GM19452 (cell line): ENCODE results near the gene PRG3.

Experiments used
- ATAC-seq: cut with Tn5 transposase; IDR thresholded peaks from one replicate; pipeline ENCODE4 v1.9.1; 2021; ENCODE audit not compliant: unreplicated experiment

The PRG3 gene, protein sequence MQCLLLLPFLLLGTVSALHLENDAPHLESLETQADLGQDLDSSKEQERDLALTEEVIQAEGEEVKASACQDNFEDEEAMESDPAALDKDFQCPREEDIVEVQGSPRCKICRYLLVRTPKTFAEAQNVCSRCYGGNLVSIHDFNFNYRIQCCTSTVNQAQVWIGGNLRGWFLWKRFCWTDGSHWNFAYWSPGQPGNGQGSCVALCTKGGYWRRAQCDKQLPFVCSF

DNA sequence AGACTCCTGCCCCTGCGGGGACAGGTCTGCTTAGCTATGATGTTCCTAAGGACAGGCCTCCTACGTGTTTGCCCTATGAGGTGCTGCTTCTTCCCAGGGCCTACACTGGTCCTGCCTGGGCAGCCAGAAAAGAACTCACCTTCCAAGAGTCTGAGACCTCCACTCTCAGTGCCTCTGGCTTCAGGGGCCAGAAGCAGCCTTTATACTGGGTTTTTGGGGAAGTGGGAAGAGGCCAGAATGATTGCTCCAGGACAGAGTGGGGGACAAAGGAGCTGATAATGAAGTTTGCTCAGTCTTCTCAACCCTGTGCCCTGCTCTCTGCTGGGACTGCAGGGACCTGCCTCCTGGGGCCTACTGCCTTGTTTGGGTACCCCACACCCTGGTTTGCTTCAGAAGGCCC lies at the start of gene PRG3:
Gene PRG3, minus strand, starts transcription at position 176 of the 400 bp plus-strand sequence. CDS start 442 bp downstream, outside the sequence.
- ATAC-seq: no peak

DNA sequence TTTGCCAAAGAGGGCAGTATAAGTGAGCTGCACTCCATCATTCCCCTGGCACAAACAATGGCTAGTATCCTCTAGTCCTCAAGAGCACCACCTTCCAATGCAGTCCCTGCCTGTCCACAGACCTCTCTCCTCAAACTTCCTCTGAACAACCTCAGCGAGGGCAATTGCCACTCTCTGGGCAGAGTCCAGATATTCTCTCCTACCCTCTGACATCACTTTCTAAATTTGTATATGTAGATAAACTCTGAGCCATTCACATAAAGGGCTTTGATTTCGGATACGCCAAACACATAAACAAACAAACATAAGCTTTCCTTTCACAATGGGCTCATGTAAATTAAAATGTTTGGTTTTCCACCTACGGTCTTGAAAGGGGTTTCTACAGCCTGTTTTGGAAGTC lies 49.0 kb upstream of the PRG3 start:
- ATAC-seq: no peak

DNA sequence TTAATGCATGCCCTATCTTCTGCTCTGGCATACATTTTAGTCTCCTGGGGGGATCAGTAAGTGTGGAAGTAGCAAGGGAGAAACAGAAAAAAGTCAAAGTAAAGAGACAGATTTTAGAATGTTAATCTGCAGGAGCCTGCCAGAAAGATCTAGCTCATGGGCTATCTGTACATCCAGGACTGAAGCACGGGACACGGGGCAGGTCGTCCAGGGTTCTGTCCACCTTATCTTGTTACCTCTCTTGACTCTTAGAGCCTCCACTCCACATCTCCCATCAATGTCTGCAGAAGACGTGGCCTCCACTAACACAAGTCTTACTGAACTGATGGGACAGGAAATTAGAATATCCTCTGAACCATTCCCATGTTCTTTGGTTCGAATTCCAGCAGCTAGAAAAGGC lies 47.7 kb upstream of the PRG3 start:
- ATAC-seq: no peak

DNA sequence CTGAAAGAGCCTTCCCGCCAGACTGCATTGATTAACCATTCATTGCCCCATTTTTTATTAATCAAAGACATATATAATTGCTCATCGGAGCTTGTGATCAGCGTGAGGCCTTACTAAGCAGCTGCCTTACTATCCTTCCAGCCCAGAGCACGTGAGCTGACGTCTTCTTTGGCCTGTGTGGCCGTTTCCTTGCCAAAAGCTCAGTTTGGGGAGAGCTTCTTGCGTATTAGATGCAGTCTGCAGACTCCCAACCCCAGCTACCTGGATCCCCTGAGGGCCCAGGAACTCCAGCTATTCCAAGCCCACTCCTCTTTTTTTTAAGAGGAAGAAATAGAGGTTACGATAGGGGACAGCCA lies 46.8 kb upstream of the PRG3 start:
- no peak for ATAC-seq

DNA sequence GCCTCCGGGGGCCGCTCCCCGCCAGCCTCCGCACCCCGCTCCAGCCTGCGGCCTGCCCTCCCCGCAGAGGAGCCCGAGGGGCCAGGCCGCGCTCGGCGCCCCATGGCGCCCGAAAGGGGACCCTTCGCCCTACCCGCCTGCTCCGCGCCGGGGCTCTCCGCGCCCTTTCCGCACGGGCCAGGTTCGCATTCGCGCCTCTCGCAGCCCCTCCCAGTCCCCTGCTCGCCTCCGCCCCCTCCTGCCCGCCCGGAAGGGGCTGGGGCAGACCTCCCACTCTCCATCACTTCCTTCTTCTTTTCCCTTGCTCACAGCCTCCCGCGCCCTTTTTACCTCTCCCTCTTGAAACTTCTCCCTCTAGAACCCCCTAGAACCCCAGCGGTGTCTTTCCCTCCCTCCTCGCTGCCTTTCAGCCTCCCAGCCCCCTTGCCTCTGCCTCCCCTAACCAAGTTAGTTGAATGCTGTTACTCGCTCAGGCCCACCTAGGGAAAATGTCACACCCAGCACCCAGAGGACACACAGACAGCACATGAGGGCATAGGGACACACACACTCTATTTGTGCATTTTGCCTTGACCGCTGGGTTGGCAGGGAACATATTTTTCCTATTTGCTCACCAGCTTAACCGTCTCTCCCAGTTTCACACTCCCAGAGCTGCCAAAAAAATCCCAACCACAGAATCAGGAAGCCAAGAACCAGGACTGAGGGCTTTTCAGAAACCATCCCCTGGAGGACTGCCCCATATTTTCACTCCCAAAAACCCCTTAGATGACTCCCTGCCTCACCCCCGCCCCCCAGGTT lies 46.2 kb upstream of the PRG3 start, which contains the start of gene SLC43A3:
Gene SLC43A3, minus strand, starts transcription at position 193 of the 798 bp plus-strand sequence. CDS start 949 bp downstream, outside the sequence.
- peak; percentile 58 for ATAC-seq

DNA sequence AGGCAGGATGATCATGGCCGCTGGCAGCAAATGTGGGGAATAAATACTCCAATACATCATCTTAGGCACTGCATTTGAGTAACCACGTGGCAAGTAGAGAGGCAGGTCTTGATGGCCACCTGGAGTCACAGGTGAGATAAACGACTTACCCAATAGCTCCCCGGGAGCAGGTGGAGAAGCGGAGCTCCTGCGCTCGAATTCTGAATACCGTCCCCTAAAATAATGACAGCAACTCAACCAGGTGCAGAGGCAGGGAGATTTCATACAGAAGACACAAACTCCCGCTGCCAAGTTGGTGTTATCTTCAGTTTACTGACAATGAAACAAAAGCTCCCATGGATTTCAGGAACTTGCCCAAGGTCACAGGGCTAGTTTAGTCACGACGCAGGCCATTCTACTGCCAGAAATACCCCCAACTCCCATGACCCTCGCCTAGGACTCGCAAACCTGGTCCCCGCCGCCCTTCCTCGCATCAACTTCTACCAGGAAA lies 45.5 kb upstream of the PRG3 start:
- no peak for ATAC-seq

DNA sequence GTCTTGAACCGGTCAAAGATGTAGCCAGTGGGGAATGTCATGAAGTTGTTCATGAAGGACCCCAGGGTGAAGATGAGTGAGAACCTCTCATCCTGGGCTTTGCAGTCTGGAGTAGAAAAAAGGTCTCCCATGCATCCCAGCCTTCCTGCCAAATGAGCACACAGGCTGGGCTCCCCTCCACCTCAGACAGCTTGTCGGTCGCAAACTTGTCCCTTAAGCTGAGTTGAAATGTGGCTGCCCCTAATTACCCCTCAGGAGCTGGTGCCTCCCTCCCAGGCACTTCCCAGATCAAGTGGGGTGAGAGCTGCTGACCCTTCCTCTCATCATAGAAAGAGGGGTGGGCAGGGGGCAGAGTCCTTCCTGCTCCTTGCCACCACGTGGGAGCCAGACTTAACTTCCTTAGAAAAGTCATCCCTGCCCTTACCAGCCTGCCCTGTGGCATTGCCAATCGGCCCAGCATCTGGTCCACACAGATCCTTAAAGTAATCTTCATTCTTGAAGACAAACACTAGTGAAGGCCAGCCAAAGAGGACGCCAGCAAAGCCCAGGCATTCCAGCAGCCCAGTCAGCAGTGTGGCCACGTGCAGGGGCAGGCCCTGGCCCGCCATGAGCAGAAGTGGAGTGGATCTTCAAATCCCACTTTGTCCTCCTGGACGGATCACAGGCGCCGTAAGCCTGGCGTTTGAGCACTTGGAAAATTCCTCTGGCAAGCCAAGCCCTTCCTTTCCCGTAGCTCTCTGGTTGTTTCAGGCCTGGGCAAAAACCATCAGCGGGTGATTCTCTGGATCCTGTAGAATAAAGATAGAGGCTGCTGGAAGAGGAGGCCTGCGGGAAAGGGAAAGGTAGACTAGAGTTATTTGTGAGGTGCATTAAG lies 44.9 kb upstream of the PRG3 start:
- ATAC-seq: no peak

DNA sequence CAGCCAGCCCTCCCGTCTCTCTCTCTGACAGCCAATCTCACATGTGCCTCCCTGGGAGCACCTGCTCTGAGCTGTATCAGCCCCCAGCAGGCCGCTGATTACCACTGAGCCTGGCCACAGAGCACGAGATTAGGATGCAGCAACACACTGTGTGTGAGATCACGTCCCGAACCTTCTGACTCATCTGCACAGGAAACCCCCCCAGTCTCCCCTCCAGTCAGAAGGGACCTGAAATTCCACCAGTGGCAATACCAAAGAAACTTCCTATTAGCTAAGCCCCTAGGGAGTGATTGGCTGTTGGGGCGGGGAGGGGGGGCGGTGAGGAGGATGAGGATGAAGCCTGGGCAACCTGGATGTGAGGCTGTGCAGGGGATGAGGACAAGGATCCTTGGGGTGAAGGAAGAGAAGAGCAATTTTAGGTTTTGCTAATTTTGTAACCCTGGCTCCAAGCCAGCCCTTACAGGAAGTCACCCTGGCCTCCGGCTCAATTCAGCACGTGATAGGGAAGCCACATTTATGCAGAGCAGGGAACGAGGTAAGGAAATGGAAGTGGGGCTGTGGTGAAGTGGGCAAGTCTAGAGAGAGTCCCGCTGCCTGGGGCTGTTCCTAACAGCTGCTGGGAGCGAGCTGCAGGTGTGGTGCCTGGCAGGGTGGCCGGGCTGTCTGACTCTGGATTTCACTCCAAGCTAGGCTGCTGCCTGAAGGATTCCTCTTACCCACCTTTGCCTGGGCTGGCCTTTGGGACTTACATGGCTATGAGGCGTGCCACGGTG lies 44.0 kb upstream of the PRG3 start:
- ATAC-seq: peak; percentile 89

DNA sequence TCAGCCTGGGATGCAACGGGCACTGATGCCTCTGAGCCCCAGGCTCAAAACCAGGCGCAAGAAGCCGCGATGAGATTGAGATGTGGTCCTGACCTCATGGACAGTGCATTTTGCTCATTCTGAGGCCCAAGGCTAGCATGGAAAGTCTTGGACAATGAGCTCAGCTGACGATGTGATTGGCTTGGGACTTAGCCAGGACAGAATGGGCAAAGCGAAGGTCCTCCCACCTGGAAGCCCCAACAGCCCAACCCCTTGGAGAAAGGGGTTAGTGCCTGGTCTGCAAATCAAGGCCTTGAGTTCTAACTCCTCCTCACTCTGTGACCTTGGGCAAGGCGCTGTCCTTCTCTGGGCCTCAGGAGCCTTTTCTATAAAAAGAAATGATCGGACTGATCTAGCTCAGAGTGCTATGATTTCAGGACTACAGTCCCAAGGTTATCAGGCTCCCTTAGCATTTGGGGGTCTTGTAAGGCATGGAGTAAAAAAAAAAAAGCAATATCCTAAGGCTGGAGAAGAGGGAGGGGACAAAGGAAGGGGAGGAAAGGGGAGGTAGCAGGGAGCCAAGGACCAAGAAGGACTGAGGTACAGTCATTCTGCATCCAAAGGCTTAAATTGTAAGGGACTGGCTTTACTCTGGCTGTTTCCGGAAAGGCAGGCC lies 43.3 kb upstream of the PRG3 start:
- ATAC-seq: no peak

DNA sequence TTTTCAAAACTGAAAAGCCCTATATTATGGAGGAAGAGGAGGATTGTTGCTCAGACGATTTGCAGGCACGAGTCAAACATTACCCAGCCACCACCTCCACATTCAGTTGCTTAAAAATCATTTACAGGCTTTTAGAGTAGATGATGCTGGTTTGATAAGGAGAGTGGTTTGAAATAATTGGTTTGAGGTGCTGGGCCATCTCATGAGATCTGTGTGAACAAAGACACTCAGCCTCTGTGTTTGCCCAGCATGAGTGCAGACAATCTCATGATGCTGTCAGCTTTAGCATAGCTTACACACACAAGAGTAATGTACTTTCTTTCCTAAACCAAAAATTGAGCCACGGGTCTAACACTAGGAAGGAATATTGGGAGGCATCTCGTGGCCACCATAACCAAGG lies 41.7 kb upstream of the PRG3 start:
- ATAC-seq: no peak

DNA sequence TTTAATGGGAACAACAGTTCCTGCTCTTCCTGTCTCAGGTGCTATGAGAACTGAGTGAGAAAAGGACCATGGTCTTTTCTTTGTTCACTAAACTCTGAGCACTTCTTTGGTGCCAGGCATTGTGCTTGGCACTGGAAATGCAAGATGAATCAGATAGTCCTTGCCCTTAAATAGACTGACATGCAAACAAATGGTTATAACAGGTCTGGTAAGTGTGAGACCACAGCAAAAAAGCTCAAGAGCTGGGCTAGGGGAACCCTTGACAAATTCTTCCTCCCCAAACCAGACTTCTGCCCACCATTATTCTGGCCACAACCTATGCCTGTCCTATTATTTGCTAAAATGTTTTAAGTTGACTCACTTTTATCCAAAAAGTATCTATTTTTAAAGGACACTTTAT lies 40.9 kb upstream of the PRG3 start:
- no peak for ATAC-seq

DNA sequence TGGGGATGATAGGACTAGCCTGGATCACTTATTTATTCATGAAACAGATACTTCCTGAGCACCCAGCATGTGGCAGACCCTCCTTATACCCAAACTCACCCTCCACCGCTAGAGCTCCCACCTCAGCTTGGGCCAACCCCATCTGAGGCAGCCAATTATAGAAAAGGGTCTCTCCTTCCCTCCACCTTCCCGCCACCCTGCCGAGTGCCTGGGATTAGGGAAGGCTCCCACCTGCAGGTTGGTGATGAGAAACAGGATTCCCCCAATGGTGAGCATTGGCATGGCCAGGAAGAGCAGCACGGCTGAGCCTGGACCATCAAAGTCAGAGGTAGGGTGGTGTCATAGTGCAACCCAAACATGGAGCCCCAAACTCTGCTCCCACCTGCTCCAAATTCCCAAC lies 40.1 kb upstream of the PRG3 start:
- ATAC-seq: no peak

DNA sequence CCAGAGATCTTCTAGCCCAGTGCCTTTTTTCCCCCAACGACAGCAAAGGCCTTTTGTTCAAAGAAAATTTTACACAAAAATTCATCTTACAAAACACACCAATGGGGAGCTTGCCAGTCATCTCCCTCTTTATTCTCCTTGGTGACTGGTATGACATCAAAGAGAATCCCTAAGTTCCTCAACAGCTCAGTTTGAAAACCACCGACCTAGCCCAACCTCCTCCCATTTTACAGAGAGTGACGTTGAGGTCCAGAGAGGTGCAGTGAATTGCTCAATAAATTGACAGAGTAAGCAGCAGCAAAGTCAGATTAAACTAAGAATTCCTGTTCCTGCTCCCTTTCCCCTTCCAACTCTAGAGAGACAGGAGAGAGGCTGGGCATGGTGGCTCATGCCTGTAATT lies 38.2 kb upstream of the PRG3 start:
- no peak for ATAC-seq

DNA sequence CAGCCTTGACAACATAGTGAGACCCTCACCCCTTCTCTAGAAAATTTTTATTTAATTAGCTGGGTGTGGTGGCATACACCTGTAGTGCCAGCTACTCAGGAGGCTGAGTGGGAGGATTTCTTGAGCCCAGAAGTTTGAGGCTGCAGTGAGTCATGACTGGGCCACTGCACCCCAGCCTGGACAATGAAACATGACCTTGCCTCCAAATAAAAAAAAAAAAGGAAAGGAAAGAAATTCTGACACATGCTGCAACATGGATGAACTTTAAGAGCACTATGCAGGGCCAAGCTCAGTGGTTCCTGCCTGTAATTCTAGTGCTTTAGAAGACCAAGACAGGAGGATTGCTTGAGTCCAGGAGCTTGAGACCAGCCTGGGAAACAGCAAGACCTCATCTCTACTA lies 37.2 kb upstream of the PRG3 start:
- no peak for ATAC-seq

DNA sequence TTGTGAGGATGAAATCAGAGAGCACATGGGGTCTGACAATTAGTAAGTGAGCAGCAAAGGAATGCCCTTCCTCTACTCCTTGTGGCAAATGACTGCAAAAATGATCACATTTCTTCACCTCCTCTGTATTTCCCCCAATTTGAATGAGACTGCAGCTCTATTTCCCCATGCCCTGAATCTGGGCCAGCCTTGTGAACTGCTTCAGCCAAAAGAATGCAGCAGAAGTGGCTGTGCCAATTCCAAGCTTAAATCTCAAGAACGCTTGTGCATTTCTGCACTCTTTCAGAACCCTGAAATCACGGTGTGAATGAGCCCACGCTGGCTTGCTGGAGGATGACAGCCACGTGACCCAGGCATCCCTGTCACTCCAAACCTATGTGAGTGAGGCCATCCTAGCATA lies 36.1 kb upstream of the PRG3 start:
- ATAC-seq: no peak

DNA sequence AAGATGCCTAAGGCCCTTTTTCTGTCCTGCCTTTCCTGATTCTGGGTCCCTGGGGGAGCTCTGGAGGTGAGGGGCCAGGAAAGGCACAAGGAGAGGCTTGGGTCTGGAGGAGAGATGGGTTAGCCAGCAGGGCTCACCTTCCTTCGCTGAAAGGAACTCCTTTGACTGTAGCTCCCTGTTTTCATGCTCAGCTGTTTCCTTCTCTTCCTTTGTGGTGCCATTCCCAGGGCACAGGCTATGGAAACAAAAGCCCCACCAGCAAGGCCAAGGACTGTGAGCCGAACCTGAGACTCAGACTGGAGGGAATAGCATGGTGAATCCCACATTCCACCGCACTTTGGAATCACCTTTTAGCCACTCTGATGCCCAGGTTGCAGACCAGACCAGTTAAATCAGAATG lies 35.5 kb upstream of the PRG3 start:
- no peak for ATAC-seq

DNA sequence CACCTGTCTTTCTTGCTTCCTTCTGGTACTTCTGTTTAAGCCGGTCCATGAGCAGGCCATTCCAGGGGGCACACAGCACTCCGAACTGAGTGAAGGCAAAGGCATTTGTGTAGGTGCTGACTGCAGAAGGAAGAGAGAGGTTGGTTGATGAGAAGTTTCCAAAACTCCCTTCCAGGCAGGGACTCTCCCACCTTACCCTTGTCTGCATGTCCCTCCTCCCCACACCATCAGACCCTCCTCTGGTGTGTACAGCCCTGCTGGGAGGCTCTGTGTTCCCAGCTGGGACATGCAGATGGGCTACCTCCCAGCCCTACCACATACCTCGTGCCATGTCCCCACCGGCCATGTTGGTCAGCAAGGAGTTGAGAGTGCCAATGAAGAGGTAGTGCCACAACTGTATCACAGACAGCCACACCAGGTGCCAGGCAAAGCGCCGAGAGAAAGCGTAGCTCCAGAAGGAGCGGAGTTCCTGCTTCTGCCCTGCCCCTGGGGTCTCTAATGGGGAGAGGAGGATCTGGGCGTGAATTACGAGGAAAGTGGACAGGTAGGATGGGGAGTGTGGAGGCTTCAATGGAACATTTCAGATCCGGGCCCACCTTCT lies 33.8 kb upstream of the PRG3 start:
- ATAC-seq: no peak

DNA sequence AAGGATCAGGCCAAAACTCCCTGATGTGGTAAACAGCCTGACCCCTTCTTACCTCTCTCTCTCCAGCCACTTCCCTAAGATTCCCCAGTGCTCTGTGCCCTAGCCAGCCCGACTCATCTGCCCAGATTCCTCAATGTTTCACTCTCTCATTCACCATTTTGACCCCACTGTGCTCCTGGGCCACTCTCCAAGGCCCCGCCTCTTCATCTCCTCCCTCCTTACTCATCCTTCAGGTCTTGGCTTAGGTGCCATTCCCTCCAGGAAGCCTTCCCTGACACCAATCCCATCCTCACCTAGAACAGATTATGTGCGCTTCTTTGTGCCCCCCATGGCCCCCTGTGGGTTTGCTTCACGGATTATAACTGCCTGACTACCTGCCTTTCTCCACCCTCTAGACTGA lies 32.7 kb upstream of the PRG3 start:
- ATAC-seq: no peak

DNA sequence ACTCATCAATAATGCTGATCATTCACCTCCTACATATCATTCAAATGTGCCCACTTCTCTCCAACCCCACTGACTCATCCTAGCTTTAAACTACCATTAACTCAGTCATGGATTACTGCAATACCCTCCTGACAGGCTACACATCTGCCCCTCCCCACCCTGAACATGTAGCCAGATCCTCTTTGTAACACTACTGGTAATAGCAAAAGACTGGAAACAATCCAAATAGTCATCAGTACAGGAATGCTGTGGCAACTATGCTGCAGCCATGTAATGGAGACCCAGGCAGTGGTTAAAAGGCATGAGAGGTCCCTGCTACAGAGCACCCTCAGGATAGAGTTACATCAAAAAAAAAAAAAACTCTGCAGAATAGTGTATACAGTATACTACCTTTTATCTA lies 29.3 kb upstream of the PRG3 start:
- no peak for ATAC-seq
